Stimulated activated CD4-positive, alpha-beta T cell treated with anti-CD3 and anti-CD28 coated beads, Interleukin-12 subunit alpha, Interleukin-12 subunit beta, amount 100 ng/mL, for 4 hours (primary cell): ENCODE measurements around the gene GRAMD1B.

Experiments
- DNase-seq: peaks from one replicate; pipeline ENCODE4 v3.0.0-alpha.2; 2020

The GRAMD1B gene

DNA sequence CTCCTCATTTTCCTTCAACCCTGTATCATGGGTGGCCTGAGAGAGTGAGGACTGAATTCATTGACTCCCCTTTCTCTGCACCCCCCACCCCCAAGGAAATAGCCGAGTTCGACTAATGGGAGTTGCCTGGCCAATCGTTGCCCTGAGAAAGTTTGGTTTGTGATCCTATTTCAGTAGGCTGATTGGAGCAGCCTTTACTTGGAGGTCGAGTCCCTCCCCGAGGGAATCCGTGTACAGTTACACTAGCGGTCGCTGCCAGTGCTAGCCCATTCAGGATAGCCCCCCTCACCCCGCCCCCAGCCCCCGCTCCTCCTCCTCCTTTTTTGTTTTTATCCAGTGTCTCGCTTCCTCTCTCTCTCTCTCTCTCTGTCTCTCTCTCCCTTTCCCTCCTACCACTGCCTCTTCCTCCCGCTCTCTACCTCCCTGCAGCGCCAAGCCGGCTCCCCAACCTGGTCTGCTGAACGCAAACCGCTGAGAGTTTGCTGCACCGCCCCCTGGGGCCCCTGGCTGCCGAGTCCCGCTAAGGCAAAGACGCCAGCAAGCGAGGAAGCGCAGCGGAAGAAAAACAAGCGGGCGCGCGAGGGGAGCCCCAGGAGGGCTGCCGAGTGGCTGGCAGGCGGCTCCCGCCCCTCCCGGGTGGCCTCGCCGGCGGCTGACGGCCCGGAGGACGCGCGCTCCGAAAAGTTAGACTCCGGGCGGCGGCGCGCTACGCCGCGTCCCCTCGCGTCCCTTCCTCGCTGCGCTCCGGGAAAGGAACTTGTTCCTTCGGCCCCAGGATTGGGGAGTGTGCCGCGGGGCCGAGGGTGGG lies at the start of gene GRAMD1B:
Gene GRAMD1B, plus strand, starts transcription at position 357 of the 808 bp plus-strand sequence. CDS start 524 bp downstream, outside the sequence.
- DNase-seq = peak; percentile 66

DNA sequence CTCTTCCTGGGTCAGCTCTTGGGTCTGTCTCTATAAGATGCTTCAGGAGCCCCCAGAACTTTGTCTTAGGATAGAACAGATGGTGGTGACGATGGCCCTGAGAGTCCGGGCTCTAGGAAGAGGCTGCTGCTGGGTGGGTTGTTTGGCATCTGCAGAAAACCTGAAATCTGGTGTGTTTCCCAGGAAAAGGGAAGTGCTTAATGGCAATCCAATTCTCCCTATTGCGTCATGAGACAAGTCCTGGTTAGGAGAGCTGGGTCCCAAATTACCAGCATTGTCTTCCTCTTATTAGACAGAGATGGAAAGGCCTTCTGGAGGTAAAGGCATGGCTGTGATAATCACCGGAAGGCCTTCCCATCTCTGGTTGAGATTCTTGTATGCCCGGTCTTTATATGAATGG lies 48.9 kb upstream of the GRAMD1B start:
- no peak for DNase-seq

DNA sequence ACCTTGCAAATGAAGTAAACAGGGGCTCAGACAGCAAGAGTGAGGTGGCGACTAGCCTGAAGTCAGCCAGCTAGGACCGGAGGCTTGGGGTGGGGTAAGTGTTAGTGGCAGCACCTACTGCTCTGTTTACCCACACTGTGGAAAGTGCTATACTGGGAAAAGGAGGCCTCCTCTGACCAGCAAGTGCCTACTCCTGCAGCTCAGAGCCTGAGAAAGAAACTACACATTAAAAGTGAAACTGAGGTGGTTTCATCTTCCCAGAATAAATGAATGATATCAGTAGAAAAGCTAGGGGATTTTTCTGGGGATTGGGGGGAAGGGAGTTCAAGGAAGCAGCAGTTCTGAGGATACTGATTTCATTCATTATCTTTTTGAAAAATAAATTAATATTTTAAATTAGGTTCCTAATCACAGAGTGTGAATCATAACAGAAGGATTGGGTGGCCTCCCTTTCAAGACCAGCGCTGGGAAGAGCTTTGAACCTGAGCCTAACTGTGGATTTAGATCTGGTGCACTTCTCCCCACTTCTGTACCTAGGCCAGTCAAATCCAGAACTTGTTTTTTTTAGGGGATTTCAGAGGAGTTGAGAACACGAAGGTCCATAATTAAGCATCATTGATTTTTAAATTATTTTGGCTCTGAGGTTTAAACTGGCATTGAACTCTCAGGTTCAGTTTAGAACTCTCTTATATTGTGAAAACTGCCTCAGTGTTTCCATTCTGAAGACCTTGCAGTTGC lies 48.1 kb upstream of the GRAMD1B start:
- DNase-seq = peak; percentile 32

DNA sequence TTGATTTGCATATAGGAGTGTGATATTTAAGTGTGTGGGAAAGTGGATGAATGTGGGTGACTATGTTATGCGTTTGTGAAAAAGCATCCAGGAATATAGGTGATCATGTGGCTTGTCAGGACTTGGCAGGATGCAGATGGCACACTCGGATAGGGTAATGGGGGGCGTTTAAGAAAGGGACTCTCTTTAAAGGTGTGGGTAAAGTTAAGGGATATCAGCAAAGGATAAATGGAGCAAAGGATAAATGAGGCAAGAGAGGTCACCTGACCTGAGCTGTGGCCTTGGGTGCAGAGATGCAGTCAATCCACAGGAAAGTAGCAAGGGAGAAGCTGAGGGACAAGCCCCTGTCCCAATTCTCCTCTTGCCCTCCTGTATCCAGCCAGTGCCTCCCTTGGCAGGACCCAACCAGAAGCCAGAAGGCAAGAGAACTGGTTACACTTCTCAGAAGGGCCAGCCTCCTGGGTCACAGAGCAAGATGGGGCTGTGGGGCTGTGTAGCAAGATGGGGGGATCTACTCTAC lies 47.5 kb upstream of the GRAMD1B start:
- DNase-seq = no peak

DNA sequence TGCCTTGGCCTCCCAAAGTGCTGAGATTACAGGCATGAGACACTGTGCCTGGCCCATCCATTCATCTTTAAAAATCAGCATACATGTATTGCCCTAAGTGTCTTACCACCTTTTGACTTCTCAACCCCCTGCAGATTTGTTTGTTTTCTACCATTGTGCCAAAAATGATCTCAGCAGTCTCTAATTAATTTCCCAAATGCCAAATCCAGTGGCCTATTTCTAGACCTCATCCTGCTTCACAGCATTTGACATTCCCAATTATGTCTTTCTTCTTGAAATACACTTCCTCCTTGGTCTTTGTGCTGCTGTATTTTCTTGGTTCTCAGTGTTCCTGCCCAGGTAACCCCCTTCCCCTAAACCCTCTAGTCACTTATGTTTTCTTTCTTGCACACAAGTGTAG lies 46.0 kb upstream of the GRAMD1B start:
- no peak for DNase-seq

DNA sequence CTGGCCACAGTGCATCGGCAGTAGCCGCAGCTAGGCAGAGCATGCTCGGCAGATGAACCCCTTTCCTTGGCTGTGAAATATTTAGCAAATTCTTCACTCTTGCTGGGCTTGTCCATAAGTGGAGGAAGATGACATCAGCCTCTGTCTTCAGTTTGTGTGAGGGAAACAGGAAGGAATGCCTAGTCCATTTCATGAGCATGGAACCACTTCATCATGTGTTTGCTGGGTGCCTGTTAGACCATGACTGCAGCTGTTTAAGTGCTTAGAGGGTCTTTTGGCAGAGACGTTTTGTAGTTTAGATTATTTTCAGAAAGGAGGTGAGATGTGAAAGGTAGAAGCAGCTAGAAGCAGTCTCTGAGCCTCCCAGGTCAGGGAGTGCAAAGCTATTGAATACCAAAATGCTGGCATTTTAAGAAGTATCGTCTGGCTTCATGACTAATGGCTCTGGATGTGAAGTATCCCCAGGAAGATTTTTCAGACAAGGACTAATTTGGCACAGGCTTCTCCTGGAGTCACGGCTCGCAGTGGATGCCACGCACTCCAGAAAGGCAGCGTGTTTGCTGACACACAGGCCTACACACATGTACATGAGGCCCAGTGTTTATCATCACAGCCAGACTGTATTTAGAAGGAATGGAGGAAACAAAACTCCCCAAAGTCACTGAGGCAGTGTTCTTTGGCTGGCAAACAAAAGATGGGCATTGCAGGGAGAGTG lies 43.1 kb upstream of the GRAMD1B start:
- no peak for DNase-seq

DNA sequence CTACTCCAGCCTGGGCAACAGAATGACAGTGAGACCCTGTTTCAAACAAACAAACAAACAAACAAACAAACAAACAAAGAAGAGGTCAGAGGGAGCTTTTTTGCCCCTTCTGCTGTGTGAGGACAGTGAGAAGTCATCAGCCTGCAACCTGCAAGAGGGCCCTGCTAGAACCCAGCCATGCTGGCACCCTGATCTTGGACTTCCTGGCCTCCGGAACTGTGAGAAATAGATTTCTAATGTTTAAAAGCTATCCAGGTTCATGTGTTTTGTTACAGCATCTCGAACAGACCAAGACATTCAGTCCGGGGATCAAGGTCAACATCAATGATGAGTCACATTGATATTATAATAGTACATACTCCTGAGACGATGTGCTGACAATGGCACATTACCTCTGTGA lies 41.4 kb upstream of the GRAMD1B start:
- DNase-seq = no peak

DNA sequence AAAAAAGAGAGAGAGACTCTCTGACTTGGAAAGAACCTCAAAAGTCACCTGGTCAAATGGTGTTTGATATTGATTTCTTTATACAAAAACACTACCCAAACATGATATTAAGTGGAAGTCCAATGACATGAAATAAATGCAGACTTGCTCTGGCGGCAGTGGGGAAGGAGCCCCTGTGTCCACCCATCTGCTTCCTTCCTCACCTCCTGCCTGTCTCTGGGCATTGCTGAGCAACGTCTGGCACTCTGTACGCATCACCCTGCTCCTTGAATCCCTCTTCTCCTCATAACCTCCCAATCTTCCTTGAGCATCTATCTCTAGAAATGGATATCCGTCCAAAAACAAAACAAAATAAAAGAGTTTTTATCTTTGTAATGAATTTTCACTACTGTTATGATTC lies 39.9 kb upstream of the GRAMD1B start:
- DNase-seq = no peak

DNA sequence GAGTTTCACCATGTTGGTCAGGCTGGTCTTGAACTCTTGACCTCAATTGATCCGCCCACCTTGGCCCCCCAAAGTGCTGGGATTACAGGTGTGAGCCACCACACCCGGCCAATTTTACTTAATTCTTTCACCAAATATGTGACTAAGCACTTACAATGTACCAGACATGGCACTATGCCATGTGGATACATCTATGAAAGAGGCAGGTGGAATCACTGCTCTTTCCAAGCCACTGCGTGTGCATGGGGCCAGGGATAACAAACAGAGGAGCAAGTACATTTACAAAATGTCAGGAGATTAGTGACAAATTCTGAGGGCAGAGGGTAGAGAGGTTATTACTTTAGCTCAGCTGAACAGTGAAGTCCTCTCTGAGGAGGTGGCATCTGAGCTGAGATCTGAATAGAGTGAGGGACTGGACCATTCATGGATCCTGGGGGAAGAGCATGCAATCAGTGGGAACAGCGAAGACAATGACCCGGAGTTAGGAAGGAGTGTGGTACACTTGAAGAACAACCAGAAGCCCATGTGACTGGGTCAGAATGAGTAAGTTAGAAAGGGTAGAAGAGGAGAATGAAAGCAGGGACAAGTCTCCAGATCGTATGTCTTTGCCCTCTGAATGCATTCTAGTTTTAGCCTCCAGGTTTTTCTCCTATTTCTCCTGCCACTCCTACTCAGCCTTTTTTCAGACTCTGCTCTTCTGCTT lies 38.3 kb upstream of the GRAMD1B start:
- no peak for DNase-seq

DNA sequence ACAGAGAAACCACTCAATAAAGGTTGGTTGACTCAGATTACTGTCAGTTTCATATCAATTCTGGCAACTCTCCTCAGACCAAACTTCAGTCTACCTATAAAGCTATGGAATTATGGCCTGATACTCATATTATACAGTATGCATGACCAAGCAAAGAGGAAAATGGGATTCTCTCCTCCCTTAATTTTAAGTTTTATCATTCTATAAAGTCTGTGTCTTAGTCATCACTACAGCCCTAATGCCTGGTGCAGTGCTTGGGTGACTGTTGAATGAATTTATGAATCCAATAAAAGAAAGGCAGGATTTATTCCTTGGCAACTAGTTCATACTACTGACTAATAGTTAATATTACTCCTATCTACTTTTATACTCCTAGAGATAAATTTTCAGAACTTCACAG lies 37.6 kb upstream of the GRAMD1B start:
- no peak for DNase-seq

DNA sequence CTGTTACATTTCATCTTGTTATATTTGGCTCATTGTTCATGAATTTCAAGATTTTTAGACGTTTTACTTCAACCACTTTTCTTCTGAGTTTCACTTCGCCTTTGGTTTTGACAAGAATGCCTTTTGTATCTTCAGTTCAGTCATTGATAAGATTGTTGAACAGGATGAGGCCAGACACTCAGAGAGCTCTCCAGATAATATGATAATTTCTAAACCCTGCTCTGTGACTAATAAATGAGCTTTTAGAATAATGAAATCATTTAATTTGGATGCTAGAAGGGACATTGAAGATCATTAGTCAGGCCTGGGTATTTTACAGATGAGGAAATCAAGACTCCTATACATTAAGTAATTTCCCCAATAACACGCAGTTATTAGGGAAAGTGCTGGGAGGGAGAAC lies 37.2 kb upstream of the GRAMD1B start:
- DNase-seq = no peak

DNA sequence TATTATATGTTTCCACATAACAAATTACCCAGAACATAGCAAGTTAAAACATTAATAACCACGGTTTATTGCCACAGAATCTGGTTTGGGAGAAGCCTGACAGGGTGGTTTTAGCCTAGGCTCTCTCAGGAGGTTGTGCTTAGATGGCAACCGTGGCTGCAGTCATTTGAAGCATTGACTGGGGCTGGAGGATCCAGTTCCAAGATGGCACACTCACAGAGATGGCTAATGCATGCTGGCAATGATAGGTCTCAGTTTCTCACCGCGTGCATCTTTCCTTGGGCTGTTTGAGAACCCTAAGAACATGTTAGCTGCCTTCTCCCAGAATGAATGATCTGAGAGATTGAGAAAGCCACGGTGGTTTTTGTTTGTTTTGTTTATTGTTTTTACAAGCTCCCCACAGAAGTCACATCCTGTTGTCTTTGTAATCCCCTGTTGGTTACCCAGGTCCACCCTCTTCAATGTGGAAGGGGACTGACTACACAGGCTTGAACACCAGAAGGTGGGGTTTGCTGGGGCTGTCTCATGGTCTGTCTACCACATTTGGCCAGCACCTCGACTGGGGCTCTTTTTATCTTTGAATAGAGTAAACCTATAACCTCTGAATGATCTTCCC lies 36.6 kb upstream of the GRAMD1B start:
- DNase-seq = no peak

DNA sequence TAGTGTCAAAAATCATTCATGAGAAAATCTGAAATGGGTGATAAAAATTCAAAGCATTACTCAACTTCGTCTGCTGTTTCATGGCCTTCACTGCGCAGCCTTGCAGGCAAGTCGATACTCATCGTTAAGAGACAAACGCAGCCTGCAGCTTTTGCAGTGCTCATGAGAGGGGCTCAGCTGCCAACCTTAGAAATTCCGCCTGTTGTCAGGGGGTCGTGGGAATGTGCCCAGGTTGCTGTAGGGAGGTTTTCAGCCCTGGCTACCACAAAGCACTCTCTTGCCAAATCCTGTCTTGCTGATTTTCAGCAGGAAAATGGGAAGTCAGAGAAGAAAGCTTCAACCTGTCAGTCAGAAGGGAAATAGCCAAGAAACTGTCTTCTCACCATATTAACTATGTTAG lies 25.4 kb upstream of the GRAMD1B start:
- no peak for DNase-seq

DNA sequence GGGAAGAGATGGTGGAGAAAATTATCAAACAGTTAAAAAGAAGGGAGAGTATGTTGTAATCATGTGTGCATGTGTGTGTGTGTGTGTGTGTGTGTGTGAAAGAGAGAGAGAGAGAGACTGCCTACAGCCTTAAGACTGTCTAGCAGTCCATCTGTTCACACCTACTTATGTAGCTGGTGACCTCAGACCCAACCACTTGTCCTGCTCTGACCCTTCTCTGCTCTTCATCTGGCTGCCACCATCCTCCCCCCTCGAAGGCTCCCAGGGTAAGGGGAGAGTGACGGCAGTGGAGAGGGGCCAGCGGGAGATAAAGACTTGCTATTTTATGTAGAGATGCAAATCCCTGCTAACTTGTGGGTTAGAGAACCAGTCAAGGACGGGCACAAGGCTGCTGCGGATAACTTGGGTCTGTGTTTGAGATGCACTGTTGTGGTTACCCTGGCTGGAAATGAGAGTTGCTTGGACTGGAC lies 24.9 kb upstream of the GRAMD1B start:
- no peak for DNase-seq

DNA sequence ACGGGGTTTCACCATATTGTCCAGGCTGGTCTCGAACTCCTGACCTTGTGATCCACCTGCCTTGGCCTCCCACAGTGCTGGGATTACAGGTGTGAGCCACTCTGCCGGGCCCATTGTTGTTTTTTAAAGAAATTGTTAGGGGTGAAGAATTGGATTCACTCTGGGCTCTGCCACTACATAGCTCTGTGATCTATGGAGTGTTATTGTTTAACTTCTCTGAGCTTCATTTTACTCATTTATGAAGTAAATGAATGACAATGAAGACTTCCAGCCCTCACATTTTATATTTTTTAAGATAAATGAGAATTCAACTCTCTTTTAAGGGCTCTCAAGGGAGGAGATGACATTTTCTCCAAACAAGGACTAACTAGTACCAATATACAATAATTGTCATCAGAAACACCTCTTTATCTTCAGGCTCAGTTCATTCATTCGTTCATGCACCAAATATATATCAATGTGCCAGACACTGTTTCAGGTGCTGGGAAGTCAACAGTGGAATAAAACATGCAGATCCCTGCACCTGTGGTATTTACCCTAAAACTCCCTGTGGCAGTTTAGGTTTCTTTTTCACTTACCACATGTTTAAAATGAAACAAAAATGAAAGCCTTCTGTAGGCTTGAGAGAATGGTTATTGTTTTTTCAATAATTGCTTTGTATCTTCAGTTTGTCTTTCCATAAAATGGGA lies 23.5 kb upstream of the GRAMD1B start:
- DNase-seq = no peak

DNA sequence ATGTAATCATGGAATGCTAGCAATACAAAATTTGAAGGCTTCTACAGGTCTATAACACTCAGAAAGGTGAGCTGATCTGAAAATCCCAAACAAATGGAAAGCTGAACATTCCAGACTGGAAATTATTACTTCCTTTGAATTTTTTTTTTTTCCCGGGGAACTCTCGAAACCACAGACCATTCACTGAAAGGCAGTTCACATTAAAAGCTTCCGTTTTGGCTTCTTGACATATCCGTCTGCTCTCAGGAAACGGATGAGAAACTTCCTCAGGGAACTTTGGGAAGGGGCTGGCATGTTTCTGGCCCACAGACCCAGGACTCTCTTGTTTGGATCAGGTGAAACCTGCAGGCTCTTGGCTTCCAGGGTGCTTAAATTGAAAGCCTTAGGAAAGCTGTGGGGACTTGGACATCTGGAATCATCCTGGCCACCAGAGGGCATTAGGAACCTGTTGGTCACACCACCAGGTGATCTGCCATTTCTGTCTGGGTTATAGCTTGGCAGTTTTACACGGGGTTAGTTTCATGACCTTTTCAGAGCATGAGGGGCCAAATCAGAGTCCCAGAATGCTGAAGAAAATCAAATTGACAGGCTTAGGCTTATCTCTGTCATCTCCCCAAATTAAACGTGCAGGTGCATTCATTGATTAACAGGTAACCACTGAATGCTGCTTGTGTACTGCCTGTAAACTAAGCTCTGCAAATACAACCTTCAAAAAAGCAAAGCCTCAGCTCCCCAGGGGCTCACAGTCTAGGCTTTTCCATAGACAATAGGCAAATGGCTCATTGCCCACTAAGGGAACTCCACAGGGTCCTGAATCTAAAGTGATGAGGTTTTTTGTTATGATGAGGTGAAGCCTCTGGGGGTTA lies 22.7 kb upstream of the GRAMD1B start:
- DNase-seq = peak; percentile 41

DNA sequence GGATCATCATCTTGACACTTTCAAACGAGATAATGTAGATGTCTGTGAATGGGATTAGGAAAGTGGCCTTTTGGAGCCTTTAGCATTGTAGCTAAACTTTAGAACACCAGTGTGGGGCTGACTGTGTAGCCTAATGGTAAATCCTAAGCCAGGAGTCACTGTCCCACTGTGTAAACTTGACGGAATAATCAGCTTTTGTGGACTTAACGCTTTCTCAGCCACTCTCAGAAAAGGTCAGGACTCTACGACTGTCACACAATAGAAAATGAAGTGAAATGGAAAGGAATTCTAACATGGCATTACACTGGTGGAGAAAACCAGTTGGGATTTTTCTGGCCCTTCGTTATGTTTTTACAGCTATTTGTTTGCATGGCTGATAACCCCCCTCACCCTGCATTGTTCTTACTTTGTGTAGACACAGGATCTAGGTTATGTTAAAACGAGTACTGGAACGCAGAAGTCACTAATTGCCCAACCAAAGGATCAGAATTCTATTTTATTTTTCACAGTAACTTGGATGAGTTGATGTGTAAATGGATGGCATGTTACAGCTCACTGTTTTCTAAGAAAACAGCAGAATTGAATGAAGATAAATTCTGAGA lies 22.0 kb upstream of the GRAMD1B start:
- DNase-seq = no peak

DNA sequence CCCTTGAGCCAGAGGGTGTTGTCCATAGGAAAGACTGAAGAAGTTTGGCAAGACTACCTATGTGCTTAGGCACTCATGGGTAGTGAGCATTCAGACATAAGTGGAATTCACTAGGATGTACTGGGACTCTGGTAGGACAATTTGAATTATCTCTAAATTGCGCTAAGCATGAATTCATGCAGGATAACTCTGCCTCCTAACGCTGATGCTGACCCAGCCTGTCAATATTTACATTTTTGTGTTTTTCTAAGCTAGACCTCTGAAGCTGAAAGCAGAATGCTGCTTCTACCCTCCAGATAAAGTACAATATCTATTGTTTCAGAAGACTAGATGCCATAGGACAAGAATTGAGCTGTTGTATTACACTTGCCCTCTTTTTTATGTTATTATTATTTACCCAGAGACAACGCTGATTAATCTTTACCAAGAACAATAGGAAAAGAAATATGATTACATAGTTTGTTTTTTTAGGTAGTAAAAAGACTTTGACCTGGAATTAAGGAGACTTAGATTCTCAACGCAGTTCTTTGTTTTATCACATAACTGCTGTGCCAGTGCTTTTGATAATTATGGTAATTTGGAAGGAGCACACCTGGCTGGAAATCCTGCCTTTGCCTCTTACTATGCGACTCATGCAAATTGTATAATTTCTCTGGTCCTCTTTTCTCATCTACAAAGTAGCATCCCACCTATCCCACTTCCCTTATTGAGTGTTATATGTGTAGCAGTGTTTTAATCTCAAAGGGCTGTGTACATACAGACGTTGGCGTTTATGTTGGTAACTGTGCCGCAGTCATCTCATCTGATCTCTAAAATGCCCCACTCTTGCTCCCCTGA lies 21.2 kb upstream of the GRAMD1B start:
- no peak for DNase-seq
